Right renal cortex interstitium (tissue), 3 donors: ENCODE data around the gene SETD4. TPM values are rescaled to one million over a fixed set of nuclear protein-coding genes. Genes with fewer than 3 reads are reported as not detected.
"Not testable (repeated sequence)": the region's sequence is repeated elsewhere in the genome, so short reads cannot be mapped to it uniquely, and the experiment has no call there.

Source experiments
- DNase-seq, 3 donors: peaks; one replicate each; pipeline ENCODE4 v3.0.0-alpha.2; 2013; ENCODE audit warnings: low read depth in 3 of 3, low spot score in 2 of 3
- polyA plus RNA-seq, 3 donors: library from polyadenylated mRNA; unstranded; fragments of 120-200 nt; gene quantifications; one replicate each; pipeline ENCODE4 v1.2.1, GENCODE V29; 2013; ENCODE audit not compliant: insufficient read length in 3 of 3

Gene SETD4
- polyA plus RNA-seq, 3 donors, result 24.0 to 30.9 (median 27.8) TPM

DNA sequence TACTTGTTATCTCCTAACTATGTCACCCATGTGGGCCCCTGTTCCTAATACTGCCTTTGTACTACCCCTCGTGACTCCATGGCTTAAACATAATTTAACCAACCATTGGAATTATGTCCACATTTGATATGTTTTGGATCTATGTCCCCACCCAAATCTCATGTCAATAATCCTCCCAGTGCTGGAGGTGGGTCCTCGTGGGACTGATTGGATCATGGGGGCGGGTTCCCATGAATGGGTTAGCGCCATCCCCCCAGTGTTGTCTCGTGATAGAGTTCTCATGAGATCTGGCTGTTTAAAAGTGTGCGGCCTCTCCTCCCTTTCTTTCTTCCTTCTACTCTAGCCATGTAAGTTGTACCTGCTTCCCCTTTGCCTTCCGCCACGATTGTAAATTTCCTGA lies 19.3 kb upstream of the SETD4 start:
- DNase-seq, result no peak

DNA sequence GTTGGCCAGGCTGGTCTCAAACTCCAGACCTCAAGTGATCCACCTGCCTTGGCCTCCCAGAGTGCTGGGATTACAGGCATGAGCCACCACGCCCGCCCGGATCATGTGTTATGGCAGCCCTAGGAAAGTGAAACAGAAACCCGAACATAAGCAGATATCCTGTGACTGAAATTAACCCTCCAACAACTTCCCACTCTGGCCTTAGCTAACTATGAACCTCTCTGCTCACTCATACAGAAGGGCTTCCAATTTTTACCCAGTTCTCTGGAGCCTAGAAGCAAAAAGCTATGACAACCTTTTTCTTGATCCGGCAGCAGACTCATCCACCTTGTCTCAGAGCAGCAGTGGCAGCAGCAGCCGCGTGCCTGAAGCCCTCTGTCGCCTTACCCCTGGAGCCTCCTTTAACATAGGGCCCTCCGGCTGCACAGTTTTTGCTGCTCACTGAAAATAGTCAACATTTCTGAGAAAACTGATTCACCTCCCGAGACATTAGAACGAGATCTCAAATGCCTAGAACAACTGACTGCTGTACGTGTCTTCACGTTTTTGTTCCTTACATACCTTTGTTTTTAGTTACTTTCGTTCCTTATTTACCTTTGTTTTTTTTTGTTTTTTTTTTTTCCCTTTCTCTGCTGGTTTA lies 18.8 kb upstream of the SETD4 start:
- DNase-seq, result no peak

DNA sequence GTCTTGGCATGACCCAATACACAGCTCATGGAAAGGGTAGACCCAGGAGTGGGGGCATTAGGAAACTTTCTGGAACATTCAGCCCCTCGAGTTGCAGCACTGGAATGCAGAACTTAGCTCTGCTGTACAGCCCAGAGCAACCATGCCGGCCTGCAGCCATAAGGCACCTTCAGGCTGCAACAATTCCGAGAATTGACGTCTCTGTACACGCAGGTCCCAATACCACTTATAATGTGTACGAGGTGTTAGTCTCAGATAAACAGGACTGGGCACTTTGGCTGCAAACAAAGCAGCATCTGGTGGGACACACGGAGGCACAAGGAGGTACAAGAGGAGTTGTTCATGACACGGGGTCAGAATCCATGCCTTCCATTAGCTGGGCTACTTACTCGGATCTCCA lies 17.4 kb upstream of the SETD4 start:
- no peak for DNase-seq

DNA sequence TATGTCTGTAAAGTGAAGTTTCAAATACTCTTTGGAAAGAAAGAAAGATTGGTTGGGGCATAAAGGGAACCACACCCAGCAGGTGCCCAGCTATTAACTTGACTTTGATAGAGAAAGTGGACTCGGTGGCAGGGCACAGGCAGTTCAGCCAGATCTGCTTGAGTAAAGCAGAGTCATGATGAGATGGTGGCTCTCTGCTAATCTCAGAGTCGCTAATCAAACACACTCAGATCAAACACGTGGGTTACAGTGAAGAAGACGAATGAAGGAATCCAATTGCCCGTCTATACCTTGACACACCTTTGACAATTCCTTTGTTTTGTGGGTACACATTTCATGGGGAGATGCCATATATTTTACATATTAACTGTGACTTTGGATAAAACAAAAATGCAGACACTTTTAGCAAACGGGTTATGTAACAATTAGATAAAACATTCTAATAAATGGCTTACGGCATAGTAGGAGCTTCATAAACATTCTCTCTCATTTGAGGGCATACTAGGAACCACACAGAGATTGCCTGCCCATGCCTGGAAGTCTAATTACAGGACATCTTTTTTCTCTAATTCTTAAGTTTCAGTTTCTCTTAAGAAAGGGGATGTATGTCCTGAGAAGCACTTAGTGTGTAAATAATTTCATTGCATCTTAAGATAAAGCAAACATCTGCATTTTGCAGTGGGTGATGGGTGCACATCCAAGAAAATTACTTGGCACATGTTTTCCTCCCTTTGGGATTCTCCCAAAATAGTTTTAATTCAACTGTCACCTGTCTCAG lies 16.7 kb upstream of the SETD4 start:
- no peak for DNase-seq

DNA sequence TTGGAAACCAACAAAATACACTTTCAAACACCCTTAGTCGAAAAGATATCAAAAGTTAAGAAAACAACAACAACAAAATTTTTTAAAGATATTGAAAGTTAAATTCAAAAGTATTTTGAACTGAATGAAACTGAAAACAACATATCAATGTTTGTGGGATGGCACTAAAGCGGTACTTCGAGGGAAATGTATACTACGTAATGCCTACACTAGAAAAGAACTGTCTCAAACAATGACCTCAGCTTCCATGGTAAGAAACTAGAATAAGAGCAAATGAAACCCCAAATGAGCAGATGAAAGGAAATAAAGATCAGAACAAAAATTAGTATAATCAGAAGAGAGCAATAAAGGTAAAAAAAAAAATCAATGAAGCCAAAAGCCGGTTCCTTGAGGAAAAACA lies 15.6 kb upstream of the SETD4 start:
- no peak for DNase-seq

DNA sequence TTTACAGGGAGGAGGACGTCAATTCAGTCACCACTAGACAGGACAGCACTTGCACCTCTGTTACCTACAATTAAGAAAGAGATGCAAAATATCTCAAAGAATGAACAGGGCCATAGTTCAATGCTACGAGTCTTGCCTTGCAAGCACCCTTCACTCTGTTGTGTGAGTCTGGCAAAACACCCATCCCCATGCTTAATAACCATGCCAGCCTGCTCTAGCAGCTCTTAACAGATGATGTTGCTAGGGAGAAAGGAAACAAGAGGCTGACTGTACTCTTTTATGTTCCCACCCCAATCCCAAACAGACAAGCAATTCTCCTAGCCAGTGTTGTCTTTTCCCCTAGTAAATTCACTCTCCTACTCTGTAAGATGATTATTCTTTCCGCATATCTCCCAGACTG lies 14.8 kb upstream of the SETD4 start:
- DNase-seq, result no peak

DNA sequence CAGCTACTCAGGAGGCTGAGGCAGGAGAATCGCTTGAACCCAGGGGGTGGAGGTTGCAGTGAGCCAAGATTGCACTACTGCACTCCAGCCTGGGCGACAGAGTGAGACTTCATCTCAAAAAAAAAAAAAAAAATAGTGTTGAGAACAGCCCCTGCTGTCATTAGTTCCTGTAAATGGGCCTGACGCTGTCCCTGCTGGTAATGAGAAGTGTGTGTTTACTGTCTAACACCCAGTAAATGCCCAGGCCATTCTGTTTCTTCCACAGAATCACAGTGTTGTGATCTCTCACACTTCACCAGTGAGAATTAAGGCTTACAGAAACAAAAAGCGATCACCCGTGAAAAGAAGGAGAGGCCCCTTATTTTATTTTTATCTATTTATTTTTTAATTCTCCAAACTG lies 13.6 kb upstream of the SETD4 start:
- DNase-seq, result not testable (repeated sequence)

DNA sequence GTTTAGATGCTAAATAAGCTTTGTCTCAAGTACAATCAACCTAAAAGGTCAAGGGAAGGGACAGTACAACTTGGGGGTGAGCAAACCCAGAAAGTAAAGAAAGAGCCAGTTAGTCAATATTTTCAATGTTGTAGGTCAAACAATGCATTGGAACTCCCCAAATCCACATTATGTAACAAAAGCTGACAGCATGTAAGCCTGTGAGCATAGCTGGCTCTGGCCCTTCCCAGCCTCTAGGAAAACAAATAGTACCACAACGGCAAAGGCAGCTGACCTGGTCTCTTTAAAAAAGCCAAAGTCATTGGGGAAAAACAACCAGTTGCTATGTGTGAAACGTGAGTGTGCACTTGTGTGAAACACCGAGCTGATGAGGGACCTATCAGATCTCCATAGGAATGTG lies 12.9 kb upstream of the SETD4 start:
- DNase-seq, result no peak

DNA sequence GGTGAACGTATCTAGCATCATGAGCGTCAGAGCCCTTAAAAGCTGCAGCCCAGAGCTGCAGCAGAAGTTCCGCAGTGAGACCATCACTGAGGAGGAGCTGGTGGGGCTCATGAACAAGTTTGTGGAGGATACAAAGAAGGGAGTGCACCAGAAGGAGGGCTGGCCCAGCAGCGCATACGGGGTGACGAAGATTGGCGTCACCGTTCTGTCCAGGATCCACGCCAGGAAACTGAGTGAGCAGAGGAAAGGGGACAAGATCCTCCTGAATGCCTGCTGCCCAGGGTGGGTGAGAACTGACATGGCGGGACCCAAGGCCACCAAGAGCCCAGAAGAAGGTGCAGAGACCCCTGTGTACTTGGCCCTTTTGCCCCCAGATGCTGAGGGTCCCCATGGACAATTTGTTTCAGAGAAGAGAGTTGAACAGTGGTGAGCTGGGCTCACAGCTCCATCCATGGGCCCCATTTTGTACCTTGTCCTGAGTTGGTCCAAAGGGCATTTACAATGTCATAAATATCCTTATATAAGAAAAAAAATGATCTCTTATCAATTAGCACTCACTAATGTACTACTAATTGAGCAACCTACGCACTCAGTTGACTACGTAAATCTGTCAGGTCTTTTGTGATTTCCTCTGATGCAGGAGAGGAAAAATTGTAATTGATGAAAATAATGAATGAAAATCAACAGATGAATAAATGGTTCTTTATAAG lies 12.3 kb upstream of the SETD4 start:
- no peak for DNase-seq

DNA sequence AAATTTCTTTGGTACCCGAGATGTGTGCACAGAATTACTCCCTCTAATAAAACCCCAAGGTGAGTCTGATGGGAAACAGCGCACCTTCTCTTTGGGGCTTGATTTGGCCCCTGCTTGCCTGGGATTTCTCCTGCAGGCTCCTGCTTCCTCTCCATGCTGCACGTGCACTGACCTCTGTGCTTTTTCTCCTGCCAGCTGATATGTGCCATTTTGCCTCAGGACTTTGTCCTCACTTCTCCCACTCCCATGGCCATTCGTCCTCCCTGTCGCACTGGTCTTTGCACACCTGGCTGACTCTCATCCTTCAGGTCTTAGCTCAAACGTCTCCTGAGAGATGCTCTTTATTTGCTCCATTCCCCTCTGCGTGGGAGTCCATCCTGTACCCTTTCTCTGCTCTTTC lies 10.7 kb upstream of the SETD4 start:
- no peak for DNase-seq

DNA sequence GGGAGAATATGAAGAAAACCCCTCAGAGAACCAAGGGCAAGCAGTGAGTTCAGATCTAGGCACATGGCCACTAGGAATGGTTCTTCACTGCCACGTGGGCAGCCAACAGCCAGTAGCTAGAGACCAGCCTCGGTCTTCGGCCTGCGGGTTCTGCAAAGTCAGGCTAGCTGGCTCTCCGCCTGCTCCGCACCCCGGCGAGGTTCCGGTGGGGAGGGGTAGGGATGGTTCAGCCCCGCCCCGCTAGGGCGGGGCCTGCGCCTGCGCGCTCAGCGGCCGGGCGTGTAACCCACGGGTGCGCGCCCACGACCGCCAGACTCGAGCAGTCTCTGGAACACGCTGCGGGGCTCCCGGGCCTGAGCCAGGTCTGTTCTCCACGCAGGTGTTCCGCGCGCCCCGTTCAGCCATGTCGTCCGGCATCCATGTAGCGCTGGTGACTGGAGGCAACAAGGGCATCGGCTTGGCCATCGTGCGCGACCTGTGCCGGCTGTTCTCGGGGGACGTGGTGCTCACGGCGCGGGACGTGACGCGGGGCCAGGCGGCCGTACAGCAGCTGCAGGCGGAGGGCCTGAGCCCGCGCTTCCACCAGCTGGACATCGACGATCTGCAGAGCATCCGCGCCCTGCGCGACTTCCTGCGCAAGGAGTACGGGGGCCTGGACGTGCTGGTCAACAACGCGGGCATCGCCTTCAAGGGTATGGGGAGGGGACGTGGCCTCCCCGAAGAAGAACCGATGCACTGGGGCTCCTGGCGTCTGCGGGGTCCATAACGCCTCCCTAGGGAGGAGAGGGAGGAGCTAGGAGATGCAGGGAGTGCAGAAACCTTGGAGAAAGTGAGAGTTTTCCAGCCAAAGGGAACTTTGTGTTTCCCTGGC lies 9.6 kb upstream of the SETD4 start, which contains the start of gene CBR1:
Gene CBR1, plus strand, starts transcription at position 312 of the 871 bp plus-strand sequence. Its CDS starts 92 bp downstream, at position 404.
- DNase-seq, result peak in 2 of 3 donors; percentile 45 to 52

DNA sequence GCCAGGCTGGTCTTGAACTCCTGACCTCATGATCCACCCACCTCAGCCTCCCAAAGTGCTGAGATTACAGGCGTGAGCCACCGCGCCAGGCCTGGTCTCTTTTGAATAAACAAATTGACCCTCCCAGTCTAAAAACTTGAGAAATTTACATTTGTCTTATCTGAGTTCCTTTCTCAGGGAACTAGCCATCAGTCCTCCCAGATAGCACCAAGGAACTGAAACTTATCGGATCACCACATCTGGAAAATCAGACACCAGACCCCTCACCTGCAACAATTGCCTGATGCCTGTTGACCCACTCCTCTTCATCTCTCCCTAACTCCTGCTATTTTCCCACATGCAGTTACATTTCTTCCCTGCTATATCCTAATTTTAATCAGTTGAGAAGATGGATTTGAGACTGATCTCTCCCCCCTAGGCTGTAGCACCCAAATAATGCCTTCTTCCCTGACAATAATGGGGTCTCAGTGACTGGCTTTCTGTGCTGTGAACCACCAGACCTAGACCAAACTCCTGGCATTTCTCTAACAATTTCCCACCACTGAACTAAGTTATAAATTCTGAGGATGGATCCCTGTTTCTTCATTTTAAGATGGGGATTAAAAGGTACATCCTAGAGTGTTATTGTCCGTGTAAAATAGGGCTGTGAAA lies 8.5 kb upstream of the SETD4 start:
- no peak for DNase-seq

DNA sequence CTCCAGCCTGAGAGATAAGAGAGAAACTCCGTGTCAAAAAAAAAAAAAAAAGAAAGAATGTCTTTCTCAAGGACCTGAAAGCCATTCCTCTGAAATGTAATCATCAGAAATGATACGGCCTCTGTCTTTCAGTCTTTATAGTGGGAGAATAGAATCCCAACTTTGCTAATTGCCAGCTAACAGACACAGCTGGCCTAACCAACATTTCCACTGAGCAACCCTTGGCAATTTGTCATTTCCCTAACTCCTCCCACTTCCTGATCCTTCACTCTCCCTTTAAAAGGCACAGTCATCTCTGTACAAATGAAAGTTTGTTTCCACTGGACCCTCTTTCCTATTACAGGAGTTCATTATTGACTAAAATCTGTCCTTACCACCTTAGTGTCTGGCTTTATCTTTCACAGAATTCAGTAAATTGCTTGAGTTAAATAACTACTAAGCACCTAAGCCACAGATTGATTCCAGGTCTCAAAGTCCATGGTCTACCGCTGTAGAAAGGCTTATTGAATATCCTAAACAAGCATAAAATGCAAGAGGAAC lies 5.2 kb upstream of the SETD4 start:
- no peak for DNase-seq

DNA sequence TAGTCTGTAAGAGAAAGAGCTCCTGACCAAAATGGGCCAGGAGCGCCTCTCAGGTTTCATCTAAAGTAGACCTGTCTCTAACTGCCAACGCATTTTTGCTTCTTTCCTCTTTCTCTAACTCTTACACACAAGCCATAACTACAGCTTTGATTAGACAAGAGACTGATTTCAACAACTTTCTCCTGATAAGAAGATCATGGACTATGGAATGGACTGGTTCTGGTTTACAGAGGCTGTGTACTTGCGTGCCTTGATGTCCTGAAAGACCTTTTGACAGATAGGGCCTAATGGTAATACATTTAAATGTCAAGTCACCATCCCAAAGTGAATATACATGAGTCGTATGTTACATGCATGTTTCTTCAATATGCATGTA lies 3.7 kb upstream of the SETD4 start:
- DNase-seq, result no peak

DNA sequence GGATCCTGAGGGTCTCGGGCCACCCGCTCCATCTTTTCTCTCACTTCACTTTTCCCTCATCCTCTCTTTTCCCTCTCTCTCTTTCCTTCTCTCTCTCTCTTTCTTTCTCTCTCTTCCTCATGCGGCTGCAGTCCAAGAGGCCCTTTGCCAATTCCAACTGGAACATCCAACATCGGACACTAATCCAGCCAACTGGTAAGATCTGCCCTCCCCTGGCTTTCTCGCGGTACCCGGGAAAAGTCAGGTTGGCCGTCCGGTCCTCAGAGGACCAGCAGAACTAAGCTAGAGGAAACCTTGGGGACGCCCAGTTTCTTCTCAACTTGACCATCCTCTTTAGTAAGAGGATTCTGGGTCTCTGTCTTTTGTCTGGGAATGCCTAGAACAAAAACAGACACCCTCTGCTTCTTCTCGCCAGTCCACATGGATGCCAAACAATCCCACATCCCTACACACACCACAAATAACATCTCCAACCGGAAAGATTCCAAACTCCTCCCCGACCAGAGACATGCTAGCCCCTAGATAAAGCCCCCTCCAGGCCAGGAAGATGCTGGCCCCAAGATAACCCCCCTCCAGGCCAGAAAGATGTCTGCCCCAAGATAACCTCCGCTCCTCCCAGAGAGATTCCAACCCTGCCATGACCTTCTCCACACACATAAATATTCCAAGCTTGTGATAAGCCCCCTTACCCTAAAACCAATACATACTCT lies 3.2 kb upstream of the SETD4 start:
- DNase-seq, result no peak

DNA sequence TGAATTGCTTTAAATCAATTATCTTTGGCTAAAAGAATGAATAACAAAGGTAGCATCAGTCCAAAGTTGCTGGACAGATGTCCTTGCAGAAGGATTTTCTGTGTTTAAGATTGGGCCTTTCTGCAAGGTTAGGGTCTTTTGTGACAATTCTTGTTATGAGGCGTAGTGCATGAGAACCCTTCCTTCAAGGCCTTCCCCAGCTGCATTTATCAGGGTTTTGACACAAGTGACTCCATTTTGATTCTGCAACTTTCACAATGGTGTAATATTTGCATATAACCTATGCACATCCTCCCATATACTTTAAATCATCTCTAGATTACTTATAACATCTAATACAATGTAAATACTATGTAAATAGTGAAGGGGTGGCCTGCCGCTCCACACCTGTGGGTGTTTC lies 1.1 kb upstream of the SETD4 start:
- no peak for DNase-seq

DNA sequence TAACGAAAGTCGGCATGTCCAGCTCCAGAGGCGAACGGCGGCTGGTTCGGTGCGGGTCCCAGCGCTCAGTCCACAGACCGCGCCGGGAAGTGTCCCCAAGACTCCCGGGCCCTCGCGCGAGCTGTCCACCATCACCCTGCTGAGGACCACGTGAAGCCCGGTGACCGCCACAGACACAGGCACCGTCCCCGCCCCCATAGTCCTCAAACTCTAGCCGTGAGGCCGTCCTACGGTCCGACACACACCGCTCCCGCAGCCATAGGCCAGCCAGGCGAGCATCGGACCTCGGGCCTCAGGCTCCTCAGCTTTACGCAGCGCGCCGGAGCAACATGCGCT lies 535 bp downstream of the SETD4 start:
- DNase-seq, result no peak

DNA sequence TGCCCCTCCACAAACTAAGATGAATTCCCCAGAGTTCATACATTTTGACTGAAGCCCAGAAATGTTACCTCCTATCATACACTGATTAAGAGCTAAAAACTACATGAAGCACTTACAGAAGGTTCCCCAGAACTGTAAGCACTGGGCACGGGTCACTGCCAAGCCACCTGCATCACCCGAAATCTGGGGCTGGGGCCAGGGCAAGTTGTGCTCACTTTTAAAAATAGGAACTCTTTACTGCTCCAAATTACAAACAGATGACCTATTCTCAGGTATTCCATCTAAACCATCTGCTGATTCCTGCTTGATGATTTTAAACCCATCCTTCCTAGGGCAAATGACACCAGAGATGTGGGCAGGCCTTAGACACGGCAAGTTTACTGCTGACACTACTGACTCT lies 4.8 kb downstream of the SETD4 start:
- DNase-seq, result no peak

DNA sequence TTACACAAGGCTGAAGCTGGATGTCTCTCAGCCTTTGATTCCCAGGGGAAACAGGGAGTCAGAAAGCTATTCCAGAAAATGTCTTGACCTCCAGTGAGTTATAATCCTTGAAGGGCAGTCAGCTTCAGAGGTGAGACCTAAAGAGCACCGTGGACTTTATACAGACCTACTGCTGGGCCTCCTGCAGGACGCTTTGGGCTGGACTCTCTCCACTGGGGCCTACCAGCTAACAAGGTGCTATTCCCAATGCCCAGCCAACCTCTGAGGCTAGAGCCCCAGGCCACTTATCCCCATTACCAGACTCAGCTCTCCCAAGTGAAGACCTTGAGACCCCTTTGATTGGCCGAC lies 6.6 kb downstream of the SETD4 start:
- DNase-seq, result no peak
